ELF-1 (cell line): ENCODE results near the gene PODN.
A peak's percentile ranks its signal among the peaks of the same experiment; 100 is the strongest.

Experiments used
- DNase-seq: peaks from one replicate; pipeline ENCODE4 v3.0.0-alpha.2; 2016; ENCODE audit warnings: low read depth, low spot score

The PODN gene

GRCh38 chr1:53114581-53115400 lies 52.8 kb downstream of the PODN start:
- no peak for DNase-seq

GRCh38 chr1:53115403-53116306 lies 53.6 kb downstream of the PODN start:
- peak; percentile 93 for DNase-seq

- DNase-seq, result no peak
These were observed 54.3 kb downstream of the PODN start for GRCh38 chr1:53116307-53116810.

GRCh38 chr1:53116933-53117600 lies 55.1 kb downstream of the PODN start:
- DNase-seq, result no peak

- no peak for DNase-seq
These were observed 55.8 kb downstream of the PODN start for GRCh38 chr1:53117836-53118235.

GRCh38 chr1:53120659-53121058 lies 58.6 kb downstream of the PODN start:
- no peak for DNase-seq

GRCh38 chr1:53121319-53122172 lies 59.5 kb downstream of the PODN start:
- DNase-seq, result peak; percentile 49

GRCh38 chr1:53122201-53122885 lies 60.3 kb downstream of the PODN start:
- DNase-seq, result no peak

- DNase-seq, result no peak
These were observed 61.0 kb downstream of the PODN start for GRCh38 chr1:53122961-53123413.

GRCh38 chr1:53123453-53124140 lies 61.6 kb downstream of the PODN start:
- DNase-seq, result no peak

GRCh38 chr1:53125122-53125521 lies 63.1 kb downstream of the PODN start:
- no peak for DNase-seq

- no peak for DNase-seq
These were observed 63.8 kb downstream of the PODN start for GRCh38 chr1:53125623-53126360.

- DNase-seq, result no peak
These were observed 64.5 kb downstream of the PODN start for GRCh38 chr1:53126495-53126894.

GRCh38 chr1:53127546-53127945 lies 65.5 kb downstream of the PODN start:
- DNase-seq, result no peak

GRCh38 chr1:53128401-53128800 lies 66.4 kb downstream of the PODN start:
- no peak for DNase-seq

- no peak for DNase-seq
These were observed 68.0 kb downstream of the PODN start for GRCh38 chr1:53129891-53130597.

GRCh38 chr1:53130598-53130877 lies 68.5 kb downstream of the PODN start:
- DNase-seq, result no peak

- DNase-seq, result no peak
These were observed 69.0 kb downstream of the PODN start for GRCh38 chr1:53130878-53131589.
